Keratinocyte (primary cell): ENCODE data around the gene ANKS1B. TPM values are rescaled to one million over a fixed set of nuclear protein-coding genes. Genes with fewer than 3 reads are reported as not detected.
"Not testable (repeated sequence)": the region's sequence is repeated elsewhere in the genome, so short reads cannot be mapped to it uniquely, and the experiment has no call there.

Experiments
- DNase-seq: peaks from one replicate; pipeline ENCODE4 v3.0.0-alpha.2; 2011; ENCODE audit warnings: low read depth, missing footprints, low spot score
- FAIRE-seq: peaks from 2 replicates; lab custom pipeline; 2011; peaks lifted over from hg19 to GRCh38; lab: Jason Lieb, UNC
- H2AFZ ChIP-seq: 2 replicates; pipeline ENCODE4 v1.6.0; 2012; ENCODE audit warnings: low read length, control low read depth, inconsistent platforms; ENCODE audit not compliant: control insufficient read depth
- H3K27ac ChIP-seq: 2 replicates; pipeline ENCODE4 v1.5.1; 2011; ENCODE audit warnings: low read length; ENCODE audit not compliant: control insufficient read depth, insufficient read depth
- H3K27me3 ChIP-seq: 3 replicates; pipeline ENCODE4 v1.6.0; 2011; ENCODE audit warnings: low read length; ENCODE audit not compliant: control insufficient read depth, insufficient read depth; ENCODE audit errors: extremely low read depth
- H3K36me3 ChIP-seq, 2 experiments: 2 replicates in 1 of 2; 3 replicates in 1 of 2; pipeline ENCODE4 v1.5.1; 2011; ENCODE audit warnings: low read length in 2 of 2, mild to moderate bottlenecking in 1 of 2; ENCODE audit not compliant: control insufficient read depth in 2 of 2, insufficient read depth in 2 of 2; ENCODE audit errors: extremely low read depth in 1 of 2
- H3K4me1 ChIP-seq: 3 replicates; pipeline ENCODE4 v1.5.1; 2011; ENCODE audit warnings: low read length; ENCODE audit not compliant: control insufficient read depth, insufficient read depth; ENCODE audit errors: extremely low read depth
- H3K4me2 ChIP-seq: 3 replicates; pipeline ENCODE4 v1.6.0; 2011; ENCODE audit warnings: low read depth, low read length; ENCODE audit not compliant: control insufficient read depth, insufficient read depth; ENCODE audit errors: extremely low read depth
- H3K4me3 ChIP-seq, 3 experiments: fragments of 200-600 bp in 1 of 3; sonication (generic) in 1 of 3; 2 replicates in 2 of 3; 3 replicates in 1 of 3; pipeline ENCODE4 v1.5.1; 2011 to 2016; ENCODE audit warnings: low read length in 3 of 3, mild to moderate bottlenecking in 3 of 3, control low read depth in 2 of 3, inconsistent platforms in 1 of 3, low read depth in 1 of 3, mixed read lengths in 1 of 3, mixed run types in 1 of 3, moderate library complexity in 1 of 3; ENCODE audit not compliant: control insufficient read depth in 2 of 3, insufficient read depth in 2 of 3; ENCODE audit errors: extremely low read depth in 1 of 3
- H3K79me2 ChIP-seq: 2 replicates; pipeline ENCODE4 v1.6.0; 2012; ENCODE audit warnings: low read length; ENCODE audit not compliant: control insufficient read depth, insufficient read depth
- H3K9ac ChIP-seq: 3 replicates; pipeline ENCODE4 v1.6.0; 2011; ENCODE audit warnings: low read length; ENCODE audit not compliant: control insufficient read depth, insufficient read depth; ENCODE audit errors: extremely low read depth
- H3K9me1 ChIP-seq: 3 replicates; pipeline ENCODE4 v1.6.0; 2011; ENCODE audit warnings: low read length; ENCODE audit not compliant: control insufficient read depth, insufficient read depth; ENCODE audit errors: extremely low read depth
- H3K9me3 ChIP-seq: 2 replicates; pipeline ENCODE4 v1.5.1; 2012; ENCODE audit warnings: low read depth, low read length; ENCODE audit not compliant: control insufficient read depth
- H4K20me1 ChIP-seq: 3 replicates; pipeline ENCODE4 v1.6.0; 2011; ENCODE audit warnings: low read length; ENCODE audit not compliant: control insufficient read depth, insufficient read depth; ENCODE audit errors: extremely low read depth
- CTCF ChIP-seq, 3 experiments: IDR thresholded peaks in 1 of 3; conservative IDR thresholded peaks in 1 of 3; optimal IDR thresholded peaks in 1 of 3; 2 replicates in 2 of 3; 3 replicates in 1 of 3; pipeline versions ENCODE3 to v1.5.1; 2011; ENCODE audit warnings: low read length in 3 of 3, mild to moderate bottlenecking in 3 of 3, moderate library complexity in 2 of 3, control low read depth in 1 of 3, inconsistent platforms in 1 of 3; ENCODE audit not compliant: insufficient read depth in 2 of 3; ENCODE audit errors: extremely low read depth in 1 of 3
- EZH2 ChIP-seq: IDR thresholded peaks from one replicate; pipeline ENCODE4 v1.6.1; 2012; ENCODE audit warnings: inconsistent platforms, mild to moderate bottlenecking, low read length, moderate library complexity
- dilution Hi-C: fragments of 300-500 bp; cut with MboI; formaldehyde crosslinking; loops from one replicate; pipeline ENCODE4 v1.7.0; 2020; ENCODE audit warnings: low sequenced_read_pairs; ENCODE audit not compliant: extremely low pct_ligation_motif_present
- polyA plus RNA-seq, 5 experiments: library from polyadenylated mRNA; depleted of rRNA in 3 of 5; stranded (reverse) in 3 of 5; stranded (forward) in 1 of 5; unstranded in 1 of 5; fragments of >200 nt; gene quantifications; 1 replicate in 1 of 5; 2 replicates in 3 of 5; 3 replicates in 1 of 5; pipeline versions ENCODE4 v1.2.1 to v1.2.3, GENCODE V29; 2011 to 2012; ENCODE audit warnings: missing spikeins in 2 of 5, low read depth in 1 of 5, low replicate concordance in 1 of 5

The ANKS1B gene
- polyA plus RNA-seq, 1 donor (not counting 4 experiments of a cell fraction or from before 2014, with no cell fraction given): not detected

DNA sequence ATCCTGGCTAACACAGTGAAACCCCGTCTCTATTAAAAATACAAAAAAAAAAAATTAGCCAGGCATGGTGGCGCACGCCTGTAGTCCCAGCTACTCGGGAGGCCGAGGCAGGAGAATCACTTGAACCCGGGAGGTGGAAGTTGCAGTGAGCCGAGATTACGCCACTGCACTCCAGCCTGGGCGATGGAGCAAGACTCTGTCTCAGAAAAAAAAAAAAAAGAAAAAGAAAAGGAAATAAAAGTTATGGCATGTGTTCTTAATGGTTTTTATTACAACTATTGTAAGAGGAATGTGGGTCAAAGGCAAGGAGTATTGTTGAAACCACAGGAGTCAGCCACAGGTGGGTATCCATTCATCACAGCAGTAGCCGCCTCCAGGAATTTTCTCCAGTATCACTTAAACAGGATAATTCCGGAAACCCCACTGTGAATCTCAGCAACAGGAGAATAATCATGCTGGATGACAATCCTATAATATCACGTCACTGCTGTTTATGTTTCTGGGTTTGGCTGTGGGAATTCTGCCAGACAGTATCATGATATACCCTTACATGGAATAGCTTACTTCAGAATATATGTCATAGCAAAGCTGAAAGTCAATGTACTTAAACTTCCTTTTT, 1147.5 kb downstream of the ANKS1B start:
- not testable (repeated sequence) for DNase-seq, FAIRE-seq

GRCh38 chr12:98830657-98831056, 1154.1 kb downstream of the ANKS1B start:
- dilution Hi-C loops: no loop called here
- H3K27me3 ChIP-seq: no peaks in the 10 kb centered on the region
- no peak for FAIRE-seq

More for the DNA sequence above, 1147.5 kb downstream of the ANKS1B start:
- H3K9me3 ChIP-seq, H3K4me1 ChIP-seq, H3K9ac ChIP-seq, H4K20me1 ChIP-seq, H3K4me3 ChIP-seq, H3K27me3 ChIP-seq, H3K4me2 ChIP-seq, H3K9me1 ChIP-seq, H3K36me3 ChIP-seq, H3K27ac ChIP-seq, H3K79me2 ChIP-seq, dilution Hi-C loops, H2AFZ ChIP-seq: not testable (repeated sequence)

More at GRCh38 chr12:98830657-98831056, 1154.1 kb downstream of the ANKS1B start:
- H3K4me3 ChIP-seq: no peak overlapping the region
- no peaks in the 10 kb centered on the region for H3K9me1 ChIP-seq
- no peak overlapping the region for H3K4me2 ChIP-seq
- H3K36me3 ChIP-seq: no peaks in the 10 kb centered on the region
- H3K9me3 ChIP-seq: no peaks in the 10 kb centered on the region
- H3K27ac ChIP-seq: no peak overlapping the region
- no peak for DNase-seq
- H3K4me1 ChIP-seq: no peaks in the 10 kb centered on the region
- no peaks in the 10 kb centered on the region for H4K20me1 ChIP-seq
- no peak overlapping the region for H2AFZ ChIP-seq
- TF ChIP-seq CTCF (optimal IDR thresholded peaks at IDR 0.05 in 1 of 3, IDR thresholded peaks at IDR 0.05 in 1 of 3, conservative IDR thresholded peaks at IDR 0.05 in 1 of 3; ENCODE audit: extremely low read depth in 1 of 3, insufficient read depth in 2 of 3, low read length in 3 of 3) (no peak), EZH2 (no peak)
- no peaks in the 10 kb centered on the region for H3K79me2 ChIP-seq
- H3K9ac ChIP-seq: no peak overlapping the region
